ENCODE data around the gene TNS3. TPM values are rescaled to one million over a fixed set of nuclear protein-coding genes. Genes with fewer than 3 reads are reported as not detected.

The TNS3 gene
- total RNA-seq, 4 donors from 2014 or later = 6.6 to 16.0 (median 9.6) TPM

DNA sequence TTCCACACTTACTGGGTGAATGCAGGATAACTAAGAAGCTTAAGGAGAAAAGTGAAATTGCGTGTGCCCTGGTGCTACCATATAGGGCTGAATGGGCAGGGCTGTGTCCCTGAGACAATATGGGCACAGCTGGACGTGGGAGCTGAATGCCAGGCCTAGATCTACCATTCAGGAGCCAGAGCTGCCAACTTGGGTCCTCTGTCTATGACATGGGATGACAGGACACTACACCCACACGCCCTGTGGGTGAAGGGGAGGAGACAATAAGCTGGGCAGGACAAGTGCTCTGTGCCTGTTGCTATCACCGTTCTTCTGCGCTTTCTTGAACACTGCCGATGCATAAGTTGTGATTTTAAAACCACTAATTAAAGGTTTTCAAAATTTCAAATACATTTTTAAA, 293.9 kb downstream of the TNS3 start:
- H3K9me3 ChIP-seq = no peaks in the 10 kb centered on the region
- no peak overlapping the region for H3K27ac ChIP-seq
- no peak overlapping the region for H3K4me3 ChIP-seq
- intact Hi-C loops (cut with DNase I) = no loop called here
- H3K4me1 ChIP-seq = peaks cover 0 to 28% (median 20%) of the 10 kb centered on the region in 3 donors
- H3K36me3 ChIP-seq = peaks cover 0 to 18% (median 0%) of the 10 kb centered on the region in 3 donors
- no peak for DNase-seq
- no peaks in the 10 kb centered on the region for H3K27me3 ChIP-seq
- TF ChIP-seq POLR2A (IDR thresholded peaks at IDR 0.05) = no peak
- TF ChIP-seq, protein P1, sequence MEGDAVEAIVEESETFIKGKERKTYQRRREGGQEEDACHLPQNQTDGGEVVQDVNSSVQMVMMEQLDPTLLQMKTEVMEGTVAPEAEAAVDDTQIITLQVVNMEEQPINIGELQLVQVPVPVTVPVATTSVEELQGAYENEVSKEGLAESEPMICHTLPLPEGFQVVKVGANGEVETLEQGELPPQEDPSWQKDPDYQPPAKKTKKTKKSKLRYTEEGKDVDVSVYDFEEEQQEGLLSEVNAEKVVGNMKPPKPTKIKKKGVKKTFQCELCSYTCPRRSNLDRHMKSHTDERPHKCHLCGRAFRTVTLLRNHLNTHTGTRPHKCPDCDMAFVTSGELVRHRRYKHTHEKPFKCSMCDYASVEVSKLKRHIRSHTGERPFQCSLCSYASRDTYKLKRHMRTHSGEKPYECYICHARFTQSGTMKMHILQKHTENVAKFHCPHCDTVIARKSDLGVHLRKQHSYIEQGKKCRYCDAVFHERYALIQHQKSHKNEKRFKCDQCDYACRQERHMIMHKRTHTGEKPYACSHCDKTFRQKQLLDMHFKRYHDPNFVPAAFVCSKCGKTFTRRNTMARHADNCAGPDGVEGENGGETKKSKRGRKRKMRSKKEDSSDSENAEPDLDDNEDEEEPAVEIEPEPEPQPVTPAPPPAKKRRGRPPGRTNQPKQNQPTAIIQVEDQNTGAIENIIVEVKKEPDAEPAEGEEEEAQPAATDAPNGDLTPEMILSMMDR (IDR thresholded peaks at IDR 0.05) = no peak
- WGBS, 2 donors = 88 to 94% methylated on average over 6 of the region's 6 CpGs

DNA sequence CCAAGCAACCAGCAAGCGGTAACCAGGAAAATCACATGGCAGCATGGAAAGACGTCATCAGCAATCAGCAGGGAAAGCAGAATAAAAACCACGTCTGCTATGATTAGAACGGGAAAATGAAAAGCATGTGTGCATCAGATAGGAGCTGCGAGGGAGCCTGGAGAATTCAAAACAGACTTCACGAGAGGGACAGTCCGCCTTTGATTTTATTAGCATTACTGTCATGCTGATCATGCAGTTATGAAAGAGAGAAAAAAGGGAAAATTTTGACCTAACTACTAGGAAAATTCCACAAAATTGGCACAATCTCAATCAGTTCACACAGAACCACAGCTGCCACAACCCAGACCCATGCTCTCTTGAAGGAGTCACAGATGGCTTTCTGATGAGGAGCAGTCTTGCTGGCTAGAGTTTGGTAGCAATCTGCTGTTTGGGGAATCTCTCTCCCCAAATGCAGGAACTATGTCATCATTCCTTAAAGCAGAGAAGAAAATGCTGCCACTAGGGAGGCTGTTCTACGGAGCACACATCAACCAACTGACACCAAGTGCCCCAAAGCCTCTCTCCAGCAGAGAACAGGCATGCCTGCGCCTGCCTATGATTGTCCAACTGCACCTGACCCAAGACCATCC, 295.9 kb downstream of the TNS3 start:
- DNase-seq = no peak
- Histone ChIP-seq H3K4me1 (peaks cover 0 to 7% (median 5%) of the 10 kb centered on the region in 3 donors), H3K27ac (no peak overlapping the region), H3K9me3 (no peaks in the 10 kb centered on the region), H3K36me3 (peaks cover 0 to 37% (median 0%) of the 10 kb centered on the region in 3 donors), H3K27me3 (no peaks in the 10 kb centered on the region), H3K4me3 (no peak overlapping the region)
- intact Hi-C loops (cut with DNase I) = no loop called here
- 80 to 84% methylated on average over 7 to 8 of the region's 9 CpGs for WGBS, 2 donors
- TF ChIP-seq POLR2A (IDR thresholded peaks at IDR 0.05) = no peak
- TF ChIP-seq, protein P1 (IDR thresholded peaks at IDR 0.05) = peak in 1 of 6 experiments; percentile 6

- H3K27ac ChIP-seq = no peak overlapping the region
- peaks cover 0 to 42% (median 0%) of the 10 kb centered on the region in 3 donors for H3K36me3 ChIP-seq
- intact Hi-C loops (cut with DNase I) = no loop called here
These were observed 296.9 kb downstream of the TNS3 start for GRCh38 chr7:47284691-47285635.

DNA sequence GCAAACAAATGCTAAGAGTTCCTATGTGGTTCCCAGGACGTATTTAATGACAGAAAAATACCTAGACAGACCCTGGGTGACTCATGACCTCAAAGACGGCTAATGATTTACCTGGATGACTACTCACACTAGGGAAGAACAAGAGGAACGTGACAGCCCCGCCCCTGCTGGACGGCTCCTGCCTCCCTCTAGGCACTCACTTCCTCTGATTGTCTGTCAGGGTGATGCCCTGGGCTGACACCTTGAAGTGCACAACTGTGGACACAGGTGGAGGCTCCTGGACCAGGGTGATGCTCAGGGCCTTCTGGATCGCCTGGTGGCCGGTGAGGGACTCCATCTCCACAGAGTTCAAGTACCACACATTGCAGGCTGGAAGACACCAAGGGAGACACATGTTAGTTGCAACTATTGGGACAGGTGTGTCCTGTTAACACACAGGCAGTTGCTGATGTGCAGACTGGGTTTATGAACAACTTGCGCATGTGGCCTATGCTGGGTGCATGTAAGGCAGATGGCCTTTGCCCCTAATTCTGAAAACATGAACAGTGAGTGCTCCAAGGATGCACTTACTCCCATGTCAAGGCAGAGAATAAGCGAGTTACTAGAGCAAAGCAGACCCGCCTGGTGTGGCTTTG, 298.3 kb downstream of the TNS3 start:
- no peak overlapping the region for H3K27ac ChIP-seq
- H3K9me3 ChIP-seq = no peaks in the 10 kb centered on the region
- no peaks in the 10 kb centered on the region for H3K27me3 ChIP-seq
- intact Hi-C loops (cut with DNase I) = no loop called here
- no peak for DNase-seq
- TF ChIP-seq POLR2A (IDR thresholded peaks at IDR 0.05) = no peak
- TF ChIP-seq, protein P1 (IDR thresholded peaks at IDR 0.05) = no peak
- H3K4me3 ChIP-seq = no peak overlapping the region
- no peaks in the 10 kb centered on the region for H3K4me1 ChIP-seq
- H3K36me3 ChIP-seq = peaks cover 0 to 54% (median 0%) of the 10 kb centered on the region in 3 donors
- WGBS, 2 donors = 76 to 77% methylated on average over 6 to 9 of the region's 10 CpGs

More at GRCh38 chr7:47284691-47285635, 296.9 kb downstream of the TNS3 start:
- DNase-seq = no peak
- Histone ChIP-seq H3K4me3 (no peak overlapping the region), H3K27me3 (no peaks in the 10 kb centered on the region), H3K4me1 (no peaks in the 10 kb centered on the region), H3K9me3 (no peaks in the 10 kb centered on the region)
- 79 to 94% methylated on average over 4 to 10 of the region's 11 CpGs for WGBS, 2 donors
- no peak for TF ChIP-seq POLR2A (IDR thresholded peaks at IDR 0.05)
- TF ChIP-seq, protein P1 (IDR thresholded peaks at IDR 0.05) = no peak
